WERI-Rb-1 (cell line): ENCODE measurements around the gene RIMBP2.

Experiments
- DNase-seq: peaks from one replicate; pipeline ENCODE4 v3.0.0-alpha.2; 2020
- H3K27ac ChIP-seq: fragments of 250-450 bp; sonication (Bioruptor Pico); 2 replicates; pipeline ENCODE4 v1.5.1; 2020; ENCODE audit warnings: mild to moderate bottlenecking, moderate library complexity
- H3K27me3 ChIP-seq: fragments of 250-450 bp; sonication (Bioruptor Pico); 2 replicates; pipeline ENCODE4 v1.5.1; 2021; ENCODE audit warnings: mild to moderate bottlenecking, low read depth, moderate library complexity; ENCODE audit not compliant: insufficient read depth, severe bottlenecking
- H3K36me3 ChIP-seq: fragments of 250-450 bp; sonication (Bioruptor Pico); 2 replicates; pipeline ENCODE4 v1.5.1; 2020; ENCODE audit warnings: mild to moderate bottlenecking, moderate library complexity
- H3K4me3 ChIP-seq: 2 replicates; pipeline ENCODE4 v1.5.1; 2011; ENCODE audit warnings: low read depth, mild to moderate bottlenecking, control low read depth, low read length
- H3K9me3 ChIP-seq: fragments of 250-450 bp; sonication (Bioruptor Pico); 2 replicates; pipeline ENCODE4 v1.5.1; 2021; ENCODE audit warnings: mild to moderate bottlenecking, moderate library complexity; ENCODE audit not compliant: severe bottlenecking
- TF ChIP-seq, protein P1 (sequence below): IDR thresholded peaks from 2 replicates; pipeline ENCODE4 v1.5.1; 2011; ENCODE audit warnings: low read depth, mild to moderate bottlenecking, control low read depth, inconsistent platforms, low read length

The RIMBP2 gene

DNA sequence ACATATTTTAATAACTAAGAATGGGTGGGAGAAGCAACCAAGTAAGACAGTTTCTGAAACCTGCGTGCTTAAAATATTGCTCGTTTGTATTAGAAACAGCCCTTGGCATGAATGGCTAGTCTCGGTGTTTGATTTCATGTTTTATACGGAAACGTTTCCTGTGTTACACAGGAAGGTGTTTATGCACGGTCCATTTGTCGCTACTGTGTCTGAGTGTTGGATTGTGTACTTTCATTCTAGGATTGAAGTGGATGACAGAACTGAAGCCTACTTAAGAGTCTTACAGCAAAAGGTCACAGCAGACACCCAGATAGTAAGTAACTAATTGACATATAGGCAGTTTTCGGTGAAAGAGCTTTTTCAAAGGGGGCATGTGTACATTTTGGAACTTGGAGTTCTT is 358.9 kb downstream of the RIMBP2 start:
- no peak for DNase-seq
- Histone ChIP-seq H3K9me3 (no peaks in the 10 kb centered on the region), H3K27ac (no peak overlapping the region), H3K4me3 (no peak overlapping the region), H3K36me3 (no peaks in the 10 kb centered on the region), H3K27me3 (no peaks in the 10 kb centered on the region)
- TF ChIP-seq, protein P1, sequence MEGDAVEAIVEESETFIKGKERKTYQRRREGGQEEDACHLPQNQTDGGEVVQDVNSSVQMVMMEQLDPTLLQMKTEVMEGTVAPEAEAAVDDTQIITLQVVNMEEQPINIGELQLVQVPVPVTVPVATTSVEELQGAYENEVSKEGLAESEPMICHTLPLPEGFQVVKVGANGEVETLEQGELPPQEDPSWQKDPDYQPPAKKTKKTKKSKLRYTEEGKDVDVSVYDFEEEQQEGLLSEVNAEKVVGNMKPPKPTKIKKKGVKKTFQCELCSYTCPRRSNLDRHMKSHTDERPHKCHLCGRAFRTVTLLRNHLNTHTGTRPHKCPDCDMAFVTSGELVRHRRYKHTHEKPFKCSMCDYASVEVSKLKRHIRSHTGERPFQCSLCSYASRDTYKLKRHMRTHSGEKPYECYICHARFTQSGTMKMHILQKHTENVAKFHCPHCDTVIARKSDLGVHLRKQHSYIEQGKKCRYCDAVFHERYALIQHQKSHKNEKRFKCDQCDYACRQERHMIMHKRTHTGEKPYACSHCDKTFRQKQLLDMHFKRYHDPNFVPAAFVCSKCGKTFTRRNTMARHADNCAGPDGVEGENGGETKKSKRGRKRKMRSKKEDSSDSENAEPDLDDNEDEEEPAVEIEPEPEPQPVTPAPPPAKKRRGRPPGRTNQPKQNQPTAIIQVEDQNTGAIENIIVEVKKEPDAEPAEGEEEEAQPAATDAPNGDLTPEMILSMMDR: no peak

DNA sequence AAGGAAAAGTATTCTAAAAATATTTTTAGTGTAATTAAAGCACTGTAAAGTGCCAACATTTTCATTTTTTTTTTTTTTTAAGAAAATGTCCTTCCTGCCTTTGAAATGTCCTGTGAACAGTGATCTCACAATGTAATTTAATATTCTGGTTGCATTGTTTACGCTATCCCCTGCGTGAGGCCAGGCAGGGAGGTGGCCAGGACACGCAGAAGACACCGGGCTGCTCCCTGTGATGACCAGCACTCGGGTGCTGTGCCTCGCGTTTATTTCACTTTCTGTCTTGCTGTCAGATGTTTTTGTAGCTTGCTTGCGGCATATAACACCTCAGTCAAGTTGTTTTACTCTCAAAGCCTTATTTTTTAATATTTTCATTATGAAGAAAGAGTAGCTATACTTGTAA is 359.9 kb downstream of the RIMBP2 start:
- no peak for DNase-seq
- Histone ChIP-seq H3K27ac (no peak overlapping the region), H3K27me3 (no peaks in the 10 kb centered on the region), H3K4me3 (no peak overlapping the region), H3K9me3 (no peaks in the 10 kb centered on the region), H3K36me3 (no peaks in the 10 kb centered on the region)
- TF ChIP-seq, protein P1: no peak

DNA sequence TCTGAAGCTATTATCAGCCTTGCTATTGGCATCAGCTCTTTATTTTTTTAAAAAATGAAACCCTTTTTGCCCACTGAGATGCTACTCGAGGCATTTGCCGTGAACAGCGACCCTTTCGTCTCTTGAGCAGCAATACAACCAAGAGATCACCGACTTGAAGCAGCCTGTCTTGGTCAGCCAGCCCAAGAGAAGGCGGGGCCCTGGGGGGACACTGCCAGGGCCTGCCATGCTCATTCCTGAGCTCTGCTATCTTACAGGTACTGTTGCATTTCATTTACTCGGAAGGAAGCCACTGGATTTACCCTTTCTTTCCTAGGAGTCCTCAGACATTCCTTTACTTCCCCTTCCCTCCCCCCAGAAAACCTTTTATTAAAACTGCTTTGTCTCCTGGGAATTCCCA is 361.7 kb downstream of the RIMBP2 start:
- TF ChIP-seq, protein P1: no peak
- Histone ChIP-seq H3K36me3 (no peaks in the 10 kb centered on the region), H3K27me3 (no peaks in the 10 kb centered on the region), H3K9me3 (no peaks in the 10 kb centered on the region), H3K27ac (no peak overlapping the region), H3K4me3 (no peak overlapping the region)
- DNase-seq: no peak

DNA sequence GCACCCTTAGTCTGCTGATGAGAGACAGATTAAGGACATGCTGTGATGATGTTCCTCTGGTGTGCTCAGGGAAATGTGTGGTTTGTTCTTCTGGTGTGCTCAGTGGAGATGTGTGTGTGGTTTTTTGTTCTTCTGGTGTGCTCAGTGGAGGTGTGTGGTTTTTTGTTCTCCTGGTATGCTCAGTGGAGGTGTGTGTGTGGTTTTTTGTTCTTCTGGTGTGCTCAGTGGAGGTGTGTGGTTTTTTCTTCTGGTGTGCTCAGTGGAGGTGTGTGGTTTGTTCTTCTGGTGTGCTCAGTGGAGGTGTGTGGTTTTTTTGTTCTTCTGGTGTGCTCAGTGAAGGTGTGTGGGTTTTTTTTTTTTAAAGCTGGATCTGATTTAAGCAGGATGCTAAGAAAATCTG is 363.0 kb downstream of the RIMBP2 start:
- Histone ChIP-seq H3K27ac (no peak overlapping the region), H3K36me3 (no peaks in the 10 kb centered on the region), H3K4me3 (no peak overlapping the region), H3K9me3 (no peaks in the 10 kb centered on the region), H3K27me3 (no peaks in the 10 kb centered on the region)
- no peak for DNase-seq
- TF ChIP-seq, protein P1: no peak

DNA sequence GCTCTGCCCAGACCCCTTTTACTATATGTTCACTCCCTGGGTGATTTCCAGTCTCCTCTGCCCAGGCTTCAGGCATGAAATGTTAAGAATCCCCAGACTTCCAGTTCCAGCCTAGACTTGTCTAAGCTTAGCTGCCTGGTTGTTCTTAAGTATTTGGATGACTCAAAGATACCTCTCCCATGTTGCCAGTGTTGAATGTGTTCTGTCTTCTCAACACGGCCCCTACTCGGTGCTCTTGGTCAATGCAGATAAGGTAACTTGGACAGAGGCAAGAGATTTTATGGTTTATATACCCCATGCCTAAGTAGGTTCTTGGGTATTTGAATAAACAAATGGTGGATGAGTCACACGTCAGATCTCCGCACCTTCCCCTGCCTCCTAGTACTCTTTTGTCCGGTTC is 364.8 kb downstream of the RIMBP2 start:
- H3K27me3 ChIP-seq: no peaks in the 10 kb centered on the region
- no peak for DNase-seq
- H3K4me3 ChIP-seq: no peak overlapping the region
- no peak overlapping the region for H3K27ac ChIP-seq
- H3K9me3 ChIP-seq: no peaks in the 10 kb centered on the region
- H3K36me3 ChIP-seq: no peaks in the 10 kb centered on the region
- TF ChIP-seq, protein P1: no peak

DNA sequence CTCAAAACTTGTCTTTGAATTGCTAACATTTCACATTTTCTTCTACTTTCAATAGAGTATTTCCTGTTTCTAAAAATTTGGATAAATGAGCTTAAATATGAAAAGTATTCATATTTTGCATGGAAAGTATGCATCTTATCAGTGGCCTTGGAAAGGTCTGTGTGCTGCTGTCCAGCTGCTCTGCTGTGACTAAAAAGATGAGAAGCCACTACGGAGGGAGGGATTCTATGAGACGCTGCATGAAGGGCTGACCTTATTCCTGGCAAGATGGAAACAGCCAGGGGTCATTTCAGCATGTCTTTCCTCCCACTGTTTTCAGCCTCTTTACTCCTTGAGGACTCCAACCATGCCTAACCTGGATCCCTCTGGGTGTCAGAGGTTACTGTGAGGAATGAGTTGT is 365.4 kb downstream of the RIMBP2 start:
- DNase-seq: no peak
- no peak overlapping the region for H3K4me3 ChIP-seq
- H3K27me3 ChIP-seq: no peaks in the 10 kb centered on the region
- H3K36me3 ChIP-seq: no peaks in the 10 kb centered on the region
- TF ChIP-seq, protein P1: no peak
- H3K9me3 ChIP-seq: no peaks in the 10 kb centered on the region
- H3K27ac ChIP-seq: no peak overlapping the region
